GM19372 (cell line): ENCODE results near the gene FRMD7.
"Not testable (repeated sequence)": the region's sequence is repeated elsewhere in the genome, so short reads cannot be mapped to it uniquely, and the experiment has no call there.

Experiments
- ATAC-seq: cut with Tn5 transposase; IDR thresholded peaks from one replicate; pipeline ENCODE4 v1.9.1; 2021; ENCODE audit warnings: mild to moderate bottlenecking, low read depth, moderate library complexity; ENCODE audit not compliant: unreplicated experiment

FRMD7 gene

GRCh38 chrX:132127743-132128142 is at the start of gene FRMD7:
FRMD7 (minus strand) TSS chrX:132128020; CDS start chrX:132127844, 176 bp downstream.
- no peak for ATAC-seq

- no peak for ATAC-seq
Observed at GRCh38 chrX:132173647-132174046, 45.8 kb upstream of the FRMD7 start.

DNA sequence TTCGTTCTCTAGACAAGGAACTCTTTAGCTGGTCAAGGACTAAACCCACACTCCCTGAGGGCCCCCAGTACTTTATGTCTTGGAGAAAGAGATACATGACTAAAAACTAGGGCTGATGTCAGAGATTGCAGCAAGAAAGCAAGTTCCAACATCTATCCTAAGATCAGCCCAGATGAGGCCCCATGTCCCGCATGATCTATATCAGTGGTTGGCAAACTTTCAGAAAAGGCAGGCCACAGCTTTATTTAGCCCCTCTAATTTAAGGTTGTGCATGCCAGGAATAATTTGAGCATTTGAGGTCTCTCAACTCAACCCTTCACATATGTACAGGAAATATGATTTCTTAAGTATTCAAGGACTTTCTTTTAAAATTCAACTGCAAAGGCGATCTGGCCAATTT is 44.1 kb upstream of the FRMD7 start:
- no peak for ATAC-seq

- ATAC-seq = no peak
Observed at GRCh38 chrX:132171478-132171877, 43.7 kb upstream of the FRMD7 start.

DNA sequence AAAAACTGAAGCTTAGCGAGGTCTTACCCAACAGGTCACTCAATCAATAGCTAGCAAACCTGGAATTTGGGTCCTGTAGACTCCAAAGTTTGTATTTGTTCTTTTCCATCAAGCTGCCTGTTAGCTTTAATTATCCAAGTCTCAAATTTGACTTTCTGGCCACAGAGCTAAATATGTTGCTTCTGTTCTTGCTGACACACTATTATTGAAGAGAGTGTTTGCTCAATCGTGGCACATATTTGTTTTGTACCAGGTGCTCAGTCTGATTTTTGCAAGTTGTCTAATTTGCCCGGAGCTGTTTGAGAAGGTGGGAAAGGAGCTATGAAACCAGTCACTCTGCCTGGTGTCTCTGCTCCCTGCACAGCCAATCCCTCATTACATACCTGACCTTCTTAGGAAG is 41.7 kb upstream of the FRMD7 start:
- ATAC-seq = no peak

DNA sequence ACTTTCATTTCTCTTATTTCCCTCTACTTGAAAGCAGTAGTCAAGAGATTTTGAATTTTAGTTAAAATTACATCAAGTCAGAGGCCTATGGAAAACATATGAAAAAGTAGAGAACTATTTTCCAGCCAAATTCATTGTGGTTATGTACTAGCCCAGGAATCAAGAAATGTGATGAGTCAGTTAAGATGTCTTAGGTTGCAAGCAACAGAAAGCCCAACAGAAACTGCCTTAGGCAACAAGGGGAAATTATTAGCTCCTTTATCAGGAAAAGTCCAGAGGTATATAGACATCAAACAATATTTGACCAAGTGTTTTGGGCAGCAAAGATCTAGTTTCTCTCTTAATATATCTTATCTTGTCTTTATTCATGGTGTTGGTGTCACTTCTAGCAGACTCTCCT is 37.8 kb upstream of the FRMD7 start:
- no peak for ATAC-seq

DNA sequence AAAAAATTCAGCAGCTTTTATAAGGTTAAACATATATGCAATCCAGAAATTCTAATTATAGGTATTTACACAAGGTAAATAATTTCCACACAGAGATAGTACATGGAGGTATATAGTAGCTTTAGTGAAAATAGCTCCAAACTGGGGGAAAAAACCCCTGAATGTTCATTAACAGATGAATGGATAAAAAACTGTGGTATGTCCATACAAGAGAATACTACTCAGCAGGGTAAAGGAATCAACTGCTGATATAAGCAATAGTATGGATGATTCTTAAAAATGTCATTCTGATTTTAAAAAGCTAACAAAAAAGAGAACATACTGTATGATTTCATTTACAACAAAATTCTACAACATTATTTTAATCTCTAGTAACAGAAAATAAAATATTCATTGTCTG is 37.2 kb upstream of the FRMD7 start:
- no peak for ATAC-seq

GRCh38 chrX:132163094-132163493 is 35.3 kb upstream of the FRMD7 start:
- not testable (repeated sequence) for ATAC-seq

GRCh38 chrX:132153166-132153565 is 25.3 kb upstream of the FRMD7 start:
- ATAC-seq = no peak

- ATAC-seq = no peak
Observed at GRCh38 chrX:132146456-132146855, 18.6 kb upstream of the FRMD7 start.

- no peak for ATAC-seq
Observed at GRCh38 chrX:132144061-132144460, 16.2 kb upstream of the FRMD7 start.

- ATAC-seq = no peak
Observed at GRCh38 chrX:132125906-132126305, 1.9 kb downstream of the FRMD7 start.

DNA sequence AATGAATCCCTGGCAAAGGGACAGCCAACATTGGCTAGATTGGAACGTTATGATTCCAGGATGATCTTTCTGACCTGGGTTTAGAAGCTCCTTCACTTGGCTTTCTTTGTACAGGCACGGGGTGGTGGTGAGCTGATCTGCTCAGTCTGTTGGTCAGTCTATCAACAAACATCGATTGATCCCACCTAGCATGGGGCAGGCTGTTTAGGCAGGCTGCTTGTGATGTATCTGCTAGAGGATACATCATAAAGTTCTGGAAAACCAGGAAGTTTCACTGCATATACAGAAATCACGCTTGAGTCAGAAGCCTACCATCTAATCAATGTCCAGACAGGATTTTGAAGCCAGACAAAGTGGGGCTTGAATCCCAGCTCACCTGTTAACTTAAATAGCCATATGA is 6.9 kb downstream of the FRMD7 start:
- no peak for ATAC-seq

GRCh38 chrX:132119821-132120515 is 7.9 kb downstream of the FRMD7 start:
- ATAC-seq = no peak

DNA sequence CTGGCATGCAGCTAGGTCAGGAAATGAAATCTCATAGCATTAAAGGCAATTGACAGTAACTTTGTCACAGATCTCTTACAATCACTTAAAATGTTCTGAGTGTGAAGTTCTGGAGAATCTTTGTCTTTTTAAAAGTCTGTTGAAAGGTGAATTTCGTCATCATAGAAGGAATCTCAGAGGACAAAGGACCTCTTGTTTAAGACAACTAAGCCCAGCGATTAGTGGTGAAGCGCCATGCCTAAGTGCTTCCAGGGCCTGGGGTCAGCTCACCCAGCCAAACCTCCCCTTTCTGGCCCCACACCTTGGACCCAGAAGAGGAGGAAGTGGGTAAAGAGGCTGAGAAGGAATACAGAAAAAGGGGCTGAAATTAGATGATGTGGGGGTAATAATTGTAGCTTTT is 8.5 kb downstream of the FRMD7 start:
- ATAC-seq = no peak

DNA sequence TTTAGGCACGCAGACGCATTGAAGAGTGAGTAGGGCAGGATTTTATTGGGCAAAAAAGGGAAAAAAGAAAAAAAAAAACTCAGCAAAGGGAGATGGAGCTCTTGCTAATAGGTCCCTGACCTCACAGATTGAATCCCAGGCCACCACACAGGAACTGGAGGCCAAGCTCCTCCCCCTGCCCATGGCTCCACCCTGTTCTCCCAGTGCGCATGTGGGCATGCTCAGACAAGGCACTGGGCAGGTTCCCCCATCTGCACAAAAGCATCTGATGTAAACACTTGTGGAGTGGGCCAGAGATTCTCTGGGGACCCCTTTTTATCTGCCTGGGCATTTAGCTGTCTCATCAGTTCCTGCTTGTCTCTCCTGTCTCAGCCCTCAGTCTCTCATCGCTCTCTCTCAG is 9.5 kb downstream of the FRMD7 start:
- no peak for ATAC-seq

DNA sequence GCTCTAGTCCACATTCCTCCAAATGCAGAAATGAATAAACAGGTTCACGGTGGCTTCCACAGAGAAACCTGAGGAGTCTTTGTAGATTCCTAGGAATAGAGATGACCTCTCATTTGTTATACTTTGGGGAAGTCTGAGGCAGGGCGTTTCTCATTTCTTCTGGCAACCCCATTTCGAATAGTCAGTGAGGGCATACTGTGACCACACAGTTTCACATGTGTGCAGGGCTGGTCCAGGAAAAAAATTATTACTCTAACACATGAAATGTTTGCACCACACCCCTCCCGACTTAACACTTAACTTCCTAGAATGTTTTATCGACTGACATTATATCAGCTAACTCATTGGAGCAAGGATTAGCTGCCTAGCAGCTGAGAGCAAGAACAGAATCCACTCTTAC is 12.0 kb downstream of the FRMD7 start:
- no peak for ATAC-seq

GRCh38 chrX:132114607-132115006 is 13.2 kb downstream of the FRMD7 start:
- no peak for ATAC-seq

GRCh38 chrX:132107291-132107690 is 20.5 kb downstream of the FRMD7 start:
- ATAC-seq = no peak

GRCh38 chrX:132101799-132102198 is 26.0 kb downstream of the FRMD7 start:
- no peak for ATAC-seq

DNA sequence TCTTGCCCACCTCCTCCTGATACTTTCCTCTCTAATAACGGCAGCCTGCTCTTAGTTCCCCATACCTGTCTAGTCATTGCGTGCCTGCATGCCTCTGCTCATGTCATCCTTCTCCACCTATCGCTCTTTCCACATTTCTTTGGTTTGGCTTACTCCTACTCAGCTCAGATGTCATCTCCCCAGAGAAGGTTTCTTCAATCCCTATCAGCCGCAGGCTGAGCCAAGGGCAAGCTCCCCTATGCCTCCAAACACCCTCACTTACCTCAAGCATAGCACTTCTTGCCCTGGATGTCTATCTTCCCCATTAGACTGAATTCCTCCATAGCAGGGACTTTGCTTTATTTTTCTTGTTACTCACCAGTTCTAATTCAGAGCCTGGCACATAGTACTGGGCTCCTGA is 26.6 kb downstream of the FRMD7 start:
- ATAC-seq = no peak

DNA sequence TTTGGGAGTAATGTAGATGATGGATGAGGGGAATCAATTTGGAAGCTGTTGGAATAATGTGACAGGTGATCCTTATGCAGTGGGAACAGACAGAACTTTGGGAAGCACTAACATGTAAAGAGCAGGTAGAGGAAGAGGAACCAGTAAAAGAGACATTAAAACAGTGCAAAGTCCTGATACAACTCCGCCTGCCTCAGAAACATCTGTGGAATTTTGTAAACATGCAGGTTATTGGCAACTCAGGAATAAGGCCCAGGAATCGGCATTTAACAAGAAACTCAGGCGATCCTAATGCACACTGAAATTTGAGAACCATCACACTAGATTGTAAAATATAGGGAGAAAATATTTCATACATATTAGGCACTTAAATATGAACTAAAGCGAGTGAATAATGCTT is 29.1 kb downstream of the FRMD7 start:
- not testable (repeated sequence) for ATAC-seq

GRCh38 chrX:132094164-132094563 is 33.7 kb downstream of the FRMD7 start:
- no peak for ATAC-seq
